ENCODE data around the gene MVP.
"Not testable (repeated sequence)": the region's sequence is repeated elsewhere in the genome, so short reads cannot be mapped to it uniquely, and the experiment has no call there.

The MVP gene

GRCh38 chr16:29842732-29843346, 22.6 kb downstream of the MVP start:
- no peak for DNase-seq (ENCODE audit: low read depth in 3 of 3)

GRCh38 chr16:29843931-29844330, 23.7 kb downstream of the MVP start:
- DNase-seq (ENCODE audit: low read depth in 3 of 3) = no peak

- no peak for DNase-seq (ENCODE audit: low read depth in 3 of 3)
Measured at GRCh38 chr16:29844575-29845331, 24.5 kb downstream of the MVP start.

GRCh38 chr16:29845656-29846055, 25.4 kb downstream of the MVP start:
- DNase-seq (ENCODE audit: low read depth in 3 of 3) = no peak

- peak; percentile 65 to 82 (median 72) for DNase-seq (ENCODE audit: low read depth in 3 of 3)
Measured at GRCh38 chr16:29848420-29849297, 28.4 kb downstream of the MVP start.

- no peak for DNase-seq (ENCODE audit: low read depth in 3 of 3)
Measured at GRCh38 chr16:29849505-29849904, 29.2 kb downstream of the MVP start.

- no peak for DNase-seq (ENCODE audit: low read depth in 3 of 3)
Measured at GRCh38 chr16:29850998-29851397, 30.7 kb downstream of the MVP start.

GRCh38 chr16:29852654-29853053, 32.4 kb downstream of the MVP start:
- no peak for DNase-seq (ENCODE audit: low read depth in 3 of 3)

GRCh38 chr16:29854520-29855100, 34.3 kb downstream of the MVP start:
- no peak for DNase-seq (ENCODE audit: low read depth in 3 of 3)

- no peak for DNase-seq (ENCODE audit: low read depth in 3 of 3)
Measured at GRCh38 chr16:29857133-29857760, 37.0 kb downstream of the MVP start.

- no peak for DNase-seq (ENCODE audit: low read depth in 3 of 3)
Measured at GRCh38 chr16:29858149-29858849, 38.0 kb downstream of the MVP start.

GRCh38 chr16:29858974-29859373, 38.7 kb downstream of the MVP start:
- DNase-seq (ENCODE audit: low read depth in 3 of 3) = no peak

- no peak for DNase-seq (ENCODE audit: low read depth in 3 of 3)
Measured at GRCh38 chr16:29860218-29860617, 40.0 kb downstream of the MVP start.

GRCh38 chr16:29862383-29862883, 42.2 kb downstream of the MVP start:
- DNase-seq (ENCODE audit: low read depth in 3 of 3) = no peak

GRCh38 chr16:29862884-29863668, 42.8 kb downstream of the MVP start, which contains the start of gene CDIPT:
TSS of gene CDIPT (minus strand) at chr16:29863226. CDS start at chr16:29862857, 369 bp downstream.
- DNase-seq (ENCODE audit: low read depth in 3 of 3) = peak; percentile 82 to 92 (median 84)

GRCh38 chr16:29863669-29863984, 43.4 kb downstream of the MVP start:
- no peak for DNase-seq (ENCODE audit: low read depth in 3 of 3)

- DNase-seq (ENCODE audit: low read depth in 3 of 3) = no peak
Measured at GRCh38 chr16:29864205-29864604, 43.9 kb downstream of the MVP start.

- DNase-seq (ENCODE audit: low read depth in 3 of 3) = no peak
Measured at GRCh38 chr16:29868396-29869009, 48.2 kb downstream of the MVP start.

GRCh38 chr16:29869067-29869466, 48.8 kb downstream of the MVP start:
- DNase-seq (ENCODE audit: low read depth in 3 of 3) = not testable (repeated sequence)

All from stimulated activated CD4-positive, alpha-beta T cell treated with anti-CD3 and anti-CD28 coated beads, TNF-alpha, amount 100 ng/mL, for 24 hours (primary cell).